Vagina (tissue), 2 donors: Measurements from ENCODE around the gene EFNA4. TPM values are rescaled to one million over a fixed set of nuclear protein-coding genes. Genes with fewer than 3 reads are reported as not detected.

ENCODE experiments used
- DNase-seq, 2 donors: peaks; one replicate each; pipeline ENCODE4 v3.0.0-alpha.2; 2017; ENCODE audit errors: extremely low spot score in 2 of 2
- H3K27ac ChIP-seq: fragments of 200-600 bp; sonication (generic); one replicate; pipeline ENCODE4 v1.5.1; 2019
- H3K27me3 ChIP-seq: fragments of 200-600 bp; sonication (generic); one replicate; pipeline ENCODE4 v1.5.1; 2019
- H3K36me3 ChIP-seq, 2 donors: fragments of 200-600 bp; sonication (generic); one replicate each; pipeline ENCODE4 v1.5.1; 2017 to 2019
- H3K4me1 ChIP-seq: fragments of 200-600 bp; sonication (generic); one replicate; pipeline ENCODE4 v1.5.1; 2019
- H3K4me3 ChIP-seq, 2 donors: fragments of 200-600 bp; sonication (generic); 1 replicate in 1 of 2; 2 replicates in 1 of 2; pipeline ENCODE4 v1.5.1; 2016 to 2019
- H3K9me3 ChIP-seq: fragments of 200-600 bp; sonication (generic); one replicate; pipeline ENCODE4 v1.5.1; 2019
- POLR2A ChIP-seq, 2 donors: fragments of 450-650 bp; IDR thresholded peaks; one replicate each; pipeline ENCODE4 v1.6.1; 2017; ENCODE audit warnings: antibody characterized with exemption in 2 of 2, mild to moderate bottlenecking in 2 of 2, moderate library complexity in 2 of 2
- POLR2AphosphoS5 ChIP-seq, 2 donors: sonication (generic); formaldehyde crosslinking; IDR thresholded peaks; one replicate each; pipeline ENCODE4 v1.9.0; 2017; ENCODE audit warnings: antibody characterized with exemption in 2 of 2, mild to moderate bottlenecking in 2 of 2, low read depth in 1 of 2; ENCODE audit not compliant: insufficient read depth in 1 of 2
- intact Hi-C: fragments of 100-400 bp; cut with DNase I; formaldehyde crosslinking; loops from one replicate; pipeline ENCODE4 v1.15.1; 2023
- total RNA-seq: library from RNA; depleted of rRNA; stranded (reverse); fragments of >200 nt; gene quantifications from one replicate; pipeline ENCODE4 v1.2.3, GENCODE V29; 2016
- TF ChIP-seq, protein P1 (sequence below), 3 experiments: fragments of 450-650 bp in 2 of 3; fragments of 200-600 bp in 1 of 3; sonication (generic) in 1 of 3; IDR thresholded peaks; one replicate each; pipeline ENCODE4 v1.5.1; 2017 to 2019; ENCODE audit warnings: antibody characterized with exemption in 3 of 3, mild to moderate bottlenecking in 2 of 3, moderate library complexity in 2 of 3

Gene EFNA4
- total RNA-seq, 1 donor from 2014 or later = 13.8 TPM

DNA sequence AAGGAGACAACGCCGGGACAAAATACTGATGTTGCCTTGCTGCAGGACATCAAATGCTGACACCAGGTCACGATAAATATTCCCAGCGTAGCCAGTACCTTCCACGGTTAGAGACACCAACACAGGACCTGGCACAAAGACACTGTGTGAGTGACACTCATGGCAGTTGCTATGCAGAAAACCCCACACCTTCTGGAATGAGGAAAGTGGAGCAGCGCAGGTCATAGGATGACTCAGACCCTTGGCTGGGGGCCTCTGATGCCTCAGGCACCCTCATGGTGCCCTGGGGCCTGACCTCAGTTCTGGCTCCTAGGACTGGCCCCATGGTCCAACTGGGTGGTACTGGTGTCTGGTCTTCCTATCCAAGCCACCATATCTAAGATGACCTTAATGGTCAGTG is 37.0 kb upstream of the EFNA4 start:
- TF ChIP-seq, protein P1, sequence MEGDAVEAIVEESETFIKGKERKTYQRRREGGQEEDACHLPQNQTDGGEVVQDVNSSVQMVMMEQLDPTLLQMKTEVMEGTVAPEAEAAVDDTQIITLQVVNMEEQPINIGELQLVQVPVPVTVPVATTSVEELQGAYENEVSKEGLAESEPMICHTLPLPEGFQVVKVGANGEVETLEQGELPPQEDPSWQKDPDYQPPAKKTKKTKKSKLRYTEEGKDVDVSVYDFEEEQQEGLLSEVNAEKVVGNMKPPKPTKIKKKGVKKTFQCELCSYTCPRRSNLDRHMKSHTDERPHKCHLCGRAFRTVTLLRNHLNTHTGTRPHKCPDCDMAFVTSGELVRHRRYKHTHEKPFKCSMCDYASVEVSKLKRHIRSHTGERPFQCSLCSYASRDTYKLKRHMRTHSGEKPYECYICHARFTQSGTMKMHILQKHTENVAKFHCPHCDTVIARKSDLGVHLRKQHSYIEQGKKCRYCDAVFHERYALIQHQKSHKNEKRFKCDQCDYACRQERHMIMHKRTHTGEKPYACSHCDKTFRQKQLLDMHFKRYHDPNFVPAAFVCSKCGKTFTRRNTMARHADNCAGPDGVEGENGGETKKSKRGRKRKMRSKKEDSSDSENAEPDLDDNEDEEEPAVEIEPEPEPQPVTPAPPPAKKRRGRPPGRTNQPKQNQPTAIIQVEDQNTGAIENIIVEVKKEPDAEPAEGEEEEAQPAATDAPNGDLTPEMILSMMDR (IDR thresholded peaks at IDR 0.05) = no peak
- TF ChIP-seq POLR2A (IDR thresholded peaks at IDR 0.05) (no peak), POLR2AphosphoS5 (IDR thresholded peaks at IDR 0.05; ENCODE audit: insufficient read depth in 1 of 2, low read depth in 1 of 2) (no peak)
- intact Hi-C loops = no loop called here
- no peak overlapping the region for H3K27ac ChIP-seq

DNA sequence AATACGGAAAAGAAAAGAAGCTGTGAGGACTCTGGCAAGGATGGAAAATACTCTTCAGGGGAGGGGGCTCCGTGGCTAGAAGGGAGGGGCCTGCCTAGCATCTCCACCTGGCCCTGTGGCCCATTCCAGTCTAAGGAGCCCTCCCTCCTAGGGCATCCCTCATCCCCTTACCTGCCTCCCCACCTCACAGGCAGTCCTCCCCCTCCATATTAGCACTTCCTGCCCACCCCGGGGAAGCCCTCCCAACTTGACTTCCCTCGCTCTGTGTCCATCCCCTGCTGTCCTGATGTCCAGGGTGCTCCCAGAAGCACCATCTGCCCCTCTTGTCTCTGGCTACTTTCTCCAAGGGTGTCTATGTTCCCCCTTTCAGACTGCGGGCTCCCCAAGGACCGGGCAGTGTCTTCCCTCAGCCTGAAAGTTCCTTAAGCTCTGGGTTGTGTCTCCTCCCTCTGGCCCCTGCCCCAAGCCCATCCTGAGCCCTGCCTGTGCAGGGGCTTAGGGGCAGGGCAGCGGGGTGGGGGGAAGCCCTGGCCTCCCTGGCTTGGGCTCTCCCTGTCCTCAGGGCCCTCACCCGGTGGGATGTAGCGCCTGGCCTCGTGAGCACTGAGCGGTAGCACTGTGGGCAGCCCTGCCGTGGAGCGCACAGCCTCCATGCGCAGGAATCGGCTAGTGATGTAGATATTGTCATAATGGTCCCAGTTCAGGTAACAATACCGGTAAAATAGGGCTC is 33.9 kb upstream of the EFNA4 start:
- no peaks in the 10 kb centered on the region for H3K27me3 ChIP-seq
- intact Hi-C loops = no loop called here
- peaks cover 6% of the 10 kb centered on the region for H3K4me1 ChIP-seq
- H3K9me3 ChIP-seq = no peaks in the 10 kb centered on the region
- H3K36me3 ChIP-seq = no peaks in the 10 kb centered on the region
- H3K4me3 ChIP-seq = no peak overlapping the region
- TF ChIP-seq POLR2AphosphoS5 (IDR thresholded peaks at IDR 0.05; ENCODE audit: insufficient read depth in 1 of 2, low read depth in 1 of 2) (no peak), POLR2A (IDR thresholded peaks at IDR 0.05) (no peak)
- TF ChIP-seq, protein P1 (IDR thresholded peaks at IDR 0.05) = no peak
- no peak overlapping the region for H3K27ac ChIP-seq
- no peak for DNase-seq

More for the DNA sequence above, 37.0 kb upstream of the EFNA4 start:
- no peak for DNase-seq
- Histone ChIP-seq H3K36me3 (no peaks in the 10 kb centered on the region), H3K4me1 (no peaks in the 10 kb centered on the region), H3K27me3 (no peaks in the 10 kb centered on the region), H3K4me3 (no peak overlapping the region), H3K9me3 (no peaks in the 10 kb centered on the region)

DNA sequence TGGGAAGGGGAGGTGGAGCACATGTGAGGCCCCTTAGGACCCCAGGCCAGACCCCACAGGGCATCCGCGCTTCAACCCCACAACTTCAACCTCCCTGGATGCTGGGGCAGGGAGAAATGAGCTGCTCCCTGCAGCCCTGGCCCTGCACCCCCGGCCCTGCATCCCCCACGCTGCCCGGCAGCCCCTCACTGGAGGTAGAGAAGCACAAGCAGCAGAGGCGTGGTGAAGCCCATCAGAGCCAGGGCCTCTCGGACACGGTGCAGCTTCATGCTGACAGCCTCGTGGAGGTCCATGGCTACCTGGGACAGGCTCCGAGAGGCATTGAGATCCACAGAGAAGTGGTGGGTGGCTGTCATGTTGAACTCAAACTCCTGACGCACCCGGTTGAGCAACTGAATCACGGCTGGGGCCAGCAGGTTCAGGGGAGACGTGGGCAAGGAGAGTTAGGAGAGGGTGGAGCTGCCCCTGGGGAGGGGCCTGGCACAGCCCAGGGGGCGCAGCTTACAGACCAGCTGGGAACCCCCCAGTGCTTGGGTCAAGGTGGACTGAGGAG is 33.2 kb upstream of the EFNA4 start:
- no peaks in the 10 kb centered on the region for H3K36me3 ChIP-seq
- no peak overlapping the region for H3K4me3 ChIP-seq
- H3K9me3 ChIP-seq = no peaks in the 10 kb centered on the region
- TF ChIP-seq, protein P1 (IDR thresholded peaks at IDR 0.05) = no peak
- TF ChIP-seq POLR2AphosphoS5 (IDR thresholded peaks at IDR 0.05; ENCODE audit: insufficient read depth in 1 of 2, low read depth in 1 of 2) = no peak
- no peak for TF ChIP-seq POLR2A (IDR thresholded peaks at IDR 0.05)
- intact Hi-C loops = no loop called here
- peaks cover 11% of the 10 kb centered on the region for H3K4me1 ChIP-seq
- H3K27me3 ChIP-seq = no peaks in the 10 kb centered on the region
- DNase-seq = no peak
- H3K27ac ChIP-seq = no peak overlapping the region

DNA sequence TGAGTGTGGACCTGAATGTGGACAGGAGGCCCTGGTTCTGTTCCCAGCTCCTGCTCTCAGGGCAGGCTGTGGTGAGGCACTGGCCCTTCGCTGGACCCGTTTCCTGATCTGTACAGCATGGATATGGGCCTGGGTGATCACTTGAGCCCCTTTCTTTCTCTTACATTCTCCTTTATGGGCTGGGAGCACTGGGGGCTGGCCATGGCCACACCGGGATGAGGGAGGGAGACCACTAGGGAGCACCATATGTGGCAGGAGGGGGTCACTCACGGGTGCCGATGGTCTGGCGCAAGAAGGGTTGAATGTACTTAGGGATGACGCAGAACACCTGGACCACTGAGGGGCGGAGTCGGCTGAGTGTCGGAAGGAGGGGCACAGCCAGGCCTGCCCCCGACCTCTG is 32.6 kb upstream of the EFNA4 start:
- Histone ChIP-seq H3K36me3 (no peaks in the 10 kb centered on the region), H3K27me3 (no peaks in the 10 kb centered on the region), H3K27ac (no peak overlapping the region), H3K4me3 (no peak overlapping the region), H3K4me1 (peaks cover 11% of the 10 kb centered on the region), H3K9me3 (no peaks in the 10 kb centered on the region)
- intact Hi-C loops = no loop called here
- TF ChIP-seq, protein P1 (IDR thresholded peaks at IDR 0.05) = no peak
- TF ChIP-seq POLR2AphosphoS5 (IDR thresholded peaks at IDR 0.05; ENCODE audit: insufficient read depth in 1 of 2, low read depth in 1 of 2) (no peak), POLR2A (IDR thresholded peaks at IDR 0.05) (no peak)
- no peak for DNase-seq

DNA sequence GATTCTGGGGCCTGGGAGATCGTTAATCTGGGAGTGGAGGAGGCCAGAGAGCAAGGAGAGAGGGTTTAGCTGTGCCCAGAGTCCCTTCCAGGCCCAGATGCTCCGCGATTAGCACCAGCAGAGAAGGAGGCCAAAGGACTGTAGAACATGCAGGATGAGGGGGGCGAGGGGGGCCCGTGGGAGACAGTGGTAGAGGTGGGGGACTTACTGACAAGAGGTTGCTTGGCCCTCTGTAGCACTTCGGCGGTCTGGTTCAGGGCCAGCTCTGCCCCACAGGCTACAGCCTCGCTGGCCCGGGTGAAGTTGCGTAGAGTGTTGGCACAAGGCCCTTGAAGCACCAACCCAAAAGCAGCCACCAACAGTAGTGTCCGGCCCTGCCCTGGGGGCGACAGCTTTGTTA is 30.7 kb upstream of the EFNA4 start:
- Histone ChIP-seq H3K27ac (no peak overlapping the region), H3K36me3 (no peaks in the 10 kb centered on the region), H3K4me3 (no peak overlapping the region), H3K9me3 (no peaks in the 10 kb centered on the region), H3K27me3 (no peaks in the 10 kb centered on the region), H3K4me1 (peaks cover 20% of the 10 kb centered on the region)
- intact Hi-C loops = no loop called here
- no peak for DNase-seq
- TF ChIP-seq POLR2AphosphoS5 (IDR thresholded peaks at IDR 0.05; ENCODE audit: insufficient read depth in 1 of 2, low read depth in 1 of 2) (no peak), POLR2A (IDR thresholded peaks at IDR 0.05) (no peak)
- TF ChIP-seq, protein P1 (IDR thresholded peaks at IDR 0.05) = no peak
